ENCODE measurements around the gene ECSIT. TPM values are rescaled to one million over a fixed set of nuclear protein-coding genes. Genes with fewer than 3 reads are reported as not detected.

ECSIT gene
- total RNA-seq, 2 donors from 2014 or later: 27.0 to 37.3 TPM

Other genes with a start within 250 kb of the ECSIT start
- not detected for gene TSPAN16, start 233.0 kb downstream of the ECSIT start, total RNA-seq
- gene RAB3D, start 189.5 kb downstream of the ECSIT start, total RNA-seq: 10 to 100 TPM; 17.5 to 33.4 TPM
- gene TMEM205, start 182.9 kb downstream of the ECSIT start, total RNA-seq: 10 to 100 TPM; 35.8 to 54.3 TPM
- gene CCDC159, start 182.6 kb downstream of the ECSIT start, total RNA-seq: 10 to 100 TPM; 26.5 to 37.8 TPM
- 10 to 100 TPM in 1 of 2 donors, 1 to 10 TPM in 1; 9.4 to 11.3 TPM for gene PLPPR2, start 173.7 kb downstream of the ECSIT start, total RNA-seq
- 1 to 10 TPM; 1.6 to 3.0 TPM for gene SWSAP1, start 154.5 kb downstream of the ECSIT start, total RNA-seq
- 1 to 10 TPM; 3.0 to 5.1 TPM for gene EPOR, start 144.8 kb downstream of the ECSIT start, total RNA-seq
- not detected for gene RGL3, start 109.8 kb downstream of the ECSIT start, total RNA-seq
- gene ODAD3, start 94.0 kb downstream of the ECSIT start, total RNA-seq: not detected
- 100 to 1,000 TPM; 303 to 321 TPM for gene PRKCSH, start 93.5 kb downstream of the ECSIT start, total RNA-seq
- gene ELAVL3, start 48.1 kb downstream of the ECSIT start, total RNA-seq: under 1 TPM in 1 of 2 donors, not detected in 1; 0.40 TPM
- 10 to 100 TPM; 23.7 to 23.8 TPM for gene ZNF653, start 23.3 kb downstream of the ECSIT start, total RNA-seq
- not detected for gene CNN1, start 9.7 kb upstream of the ECSIT start, total RNA-seq
- gene ELOF1, start 30.1 kb upstream of the ECSIT start, total RNA-seq: 10 to 100 TPM; 58.3 to 95.1 TPM
- 1 to 10 TPM; 3.0 to 3.5 TPM for gene ACP5, start 48.5 kb upstream of the ECSIT start, total RNA-seq
- 1 to 10 TPM; 5.1 to 6.8 TPM for gene ZNF627, start 68.3 kb upstream of the ECSIT start, total RNA-seq
- gene ZNF823, start 209.8 kb upstream of the ECSIT start, total RNA-seq: 1 to 10 TPM; 2.8 to 3.2 TPM
- gene ZNF441, start 237.9 kb upstream of the ECSIT start, total RNA-seq: 10 to 100 TPM in 1 of 2 donors, 1 to 10 TPM in 1; 6.6 to 11.9 TPM